KOPT-K1 (cell line): ENCODE measurements around the gene KSR1.

Experiments
- H3K27ac ChIP-seq: fragments of 200-600 bp; sonication (generic); 2 replicates; pipeline ENCODE4 v1.5.1; 2016; ENCODE audit warnings: antibody characterized with exemption, mild to moderate bottlenecking, low read depth, low read length; ENCODE audit not compliant: poor library complexity, severe bottlenecking
- H3K36me3 ChIP-seq: fragments of 200-600 bp; sonication (generic); 2 replicates; pipeline ENCODE4 v1.5.1; 2017; ENCODE audit warnings: antibody characterized with exemption, mild to moderate bottlenecking, low read length, moderate library complexity; ENCODE audit not compliant: insufficient read depth
- H3K9me3 ChIP-seq: fragments of 200-600 bp; sonication (generic); 2 replicates; pipeline ENCODE4 v1.5.1; 2017; ENCODE audit warnings: antibody characterized with exemption, low read length, mild to moderate bottlenecking; ENCODE audit not compliant: insufficient read depth, poor library complexity, severe bottlenecking

The KSR1 gene

DNA sequence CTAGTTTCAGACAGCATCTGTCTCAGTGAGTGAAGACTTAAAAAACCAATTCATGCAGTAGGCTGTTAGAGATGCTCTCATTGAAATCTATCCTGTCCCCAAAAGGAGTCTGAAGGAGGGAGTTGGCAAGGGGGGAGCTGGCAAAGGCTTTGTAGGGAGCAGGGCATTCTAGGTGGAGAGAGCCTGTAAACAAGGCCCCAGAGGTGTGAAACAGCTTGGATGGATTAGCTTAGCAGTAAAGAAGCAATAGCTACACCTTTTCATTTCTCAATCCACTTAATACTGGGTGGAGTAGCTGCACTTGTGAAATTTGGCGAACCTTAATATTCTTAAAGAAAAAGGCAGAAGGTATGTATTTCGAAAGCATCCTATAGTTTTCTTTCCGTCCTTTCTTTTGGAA lies 61.8 kb downstream of the KSR1 start:
- Histone ChIP-seq H3K27ac (no peak overlapping the region), H3K36me3 (no peaks in the 10 kb centered on the region)

DNA sequence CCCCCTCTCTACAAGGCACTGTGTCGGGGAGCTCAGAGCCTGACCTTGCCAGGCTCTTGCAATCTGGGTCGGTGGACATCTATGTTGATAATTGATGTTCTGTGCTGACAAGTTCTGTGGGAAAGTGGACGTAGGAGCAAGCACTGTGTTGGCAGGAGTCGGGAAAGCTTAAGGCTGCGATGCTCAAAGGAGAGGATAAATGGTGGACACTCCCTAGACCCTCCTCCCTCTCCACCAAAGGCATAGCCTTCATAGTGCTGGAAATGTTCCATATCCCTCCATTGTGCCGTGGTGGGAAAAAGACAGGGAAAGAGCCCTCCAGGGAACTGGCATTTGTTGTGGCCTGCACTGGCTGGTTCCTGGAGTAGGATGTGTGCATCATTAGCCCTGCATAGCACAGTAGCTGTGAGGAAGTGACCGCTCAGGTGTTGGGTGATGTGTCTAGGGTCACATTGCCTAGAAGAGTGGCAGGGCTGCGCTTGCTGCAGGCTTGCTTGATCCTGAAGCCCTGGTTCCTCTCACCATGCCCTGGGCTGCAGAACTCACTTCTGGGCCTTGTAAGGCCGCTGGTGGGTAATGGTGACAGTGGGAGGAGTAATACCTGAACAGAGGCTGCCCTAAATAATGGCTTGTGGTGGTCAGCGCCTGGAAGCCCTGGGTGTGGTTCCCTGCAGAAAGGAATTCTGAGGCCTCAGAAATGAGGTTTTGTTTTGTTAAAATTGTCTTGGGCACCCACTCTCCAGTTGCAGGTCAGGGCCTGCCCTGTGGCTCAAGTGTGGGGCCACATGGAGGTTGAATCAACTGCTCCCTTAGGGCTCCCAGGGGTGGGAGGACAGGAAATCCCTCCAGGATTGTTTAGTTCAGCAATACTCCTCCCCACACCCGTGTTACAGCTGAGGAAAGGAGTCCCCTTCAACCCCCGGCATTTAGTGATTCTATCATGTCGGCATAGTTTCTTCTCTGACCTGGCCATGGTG lies 62.6 kb downstream of the KSR1 start:
- no peaks in the 10 kb centered on the region for H3K9me3 ChIP-seq
- no peak overlapping the region for H3K27ac ChIP-seq
- H3K36me3 ChIP-seq = no peaks in the 10 kb centered on the region

More for the DNA sequence above, 61.8 kb downstream of the KSR1 start:
- no peaks in the 10 kb centered on the region for H3K9me3 ChIP-seq

DNA sequence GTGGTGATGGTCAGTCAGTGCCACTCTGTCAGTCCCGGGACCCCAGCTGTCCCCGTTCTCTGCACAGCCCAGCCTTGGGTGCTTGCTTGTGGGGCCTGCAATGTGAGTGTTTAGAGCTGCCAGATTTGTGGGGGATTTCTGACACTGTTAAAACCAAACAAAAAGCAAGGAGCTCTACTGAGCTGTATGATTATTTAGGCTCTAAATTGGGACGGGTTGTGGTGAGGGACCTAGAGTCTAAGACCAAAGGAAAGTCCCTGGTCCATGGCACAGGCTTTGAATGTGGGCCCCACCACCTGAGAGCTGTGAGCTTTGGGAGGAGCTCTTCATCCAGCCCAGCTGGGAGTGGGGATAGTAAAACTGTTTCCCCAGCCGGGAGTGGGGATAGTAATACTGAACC lies 63.3 kb downstream of the KSR1 start:
- Histone ChIP-seq H3K9me3 (no peaks in the 10 kb centered on the region), H3K27ac (no peak overlapping the region)

DNA sequence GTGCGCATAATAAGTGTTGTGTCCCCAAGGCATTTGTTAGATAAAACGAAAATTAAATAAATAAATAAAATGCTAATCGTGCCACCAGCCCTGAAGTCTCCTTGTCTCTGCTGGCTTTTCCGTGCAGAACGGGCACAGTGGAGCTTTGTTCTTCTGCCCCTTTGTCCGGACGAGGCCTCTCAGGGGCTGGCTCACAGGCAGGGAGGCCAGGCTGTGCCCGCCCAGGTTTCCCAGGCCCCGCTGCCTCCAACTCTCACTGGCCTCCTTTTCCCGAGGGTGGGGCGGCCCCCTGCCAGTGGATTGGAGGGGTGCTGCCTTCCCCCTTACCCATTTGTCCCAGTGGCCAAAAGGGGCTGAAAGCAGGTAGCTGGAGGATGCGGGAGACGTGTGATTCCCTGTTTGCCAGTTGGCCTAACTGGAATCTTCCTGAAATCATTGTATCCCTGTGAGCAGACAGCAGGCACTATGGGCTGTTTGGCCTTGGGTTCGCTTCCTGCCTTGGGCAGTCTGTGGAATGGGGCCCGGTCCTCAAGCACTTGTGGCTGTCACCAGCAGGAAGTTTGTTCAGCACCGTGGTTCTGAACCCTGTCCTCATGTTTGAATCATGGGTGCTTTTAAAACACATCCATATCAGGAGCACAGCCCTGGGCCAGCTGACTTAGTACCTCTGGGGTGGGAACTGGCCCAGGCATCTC lies 64.4 kb downstream of the KSR1 start:
- H3K27ac ChIP-seq = no peak overlapping the region
- no peaks in the 10 kb centered on the region for H3K9me3 ChIP-seq

More for the DNA sequence above, 63.3 kb downstream of the KSR1 start:
- H3K36me3 ChIP-seq = no peaks in the 10 kb centered on the region

DNA sequence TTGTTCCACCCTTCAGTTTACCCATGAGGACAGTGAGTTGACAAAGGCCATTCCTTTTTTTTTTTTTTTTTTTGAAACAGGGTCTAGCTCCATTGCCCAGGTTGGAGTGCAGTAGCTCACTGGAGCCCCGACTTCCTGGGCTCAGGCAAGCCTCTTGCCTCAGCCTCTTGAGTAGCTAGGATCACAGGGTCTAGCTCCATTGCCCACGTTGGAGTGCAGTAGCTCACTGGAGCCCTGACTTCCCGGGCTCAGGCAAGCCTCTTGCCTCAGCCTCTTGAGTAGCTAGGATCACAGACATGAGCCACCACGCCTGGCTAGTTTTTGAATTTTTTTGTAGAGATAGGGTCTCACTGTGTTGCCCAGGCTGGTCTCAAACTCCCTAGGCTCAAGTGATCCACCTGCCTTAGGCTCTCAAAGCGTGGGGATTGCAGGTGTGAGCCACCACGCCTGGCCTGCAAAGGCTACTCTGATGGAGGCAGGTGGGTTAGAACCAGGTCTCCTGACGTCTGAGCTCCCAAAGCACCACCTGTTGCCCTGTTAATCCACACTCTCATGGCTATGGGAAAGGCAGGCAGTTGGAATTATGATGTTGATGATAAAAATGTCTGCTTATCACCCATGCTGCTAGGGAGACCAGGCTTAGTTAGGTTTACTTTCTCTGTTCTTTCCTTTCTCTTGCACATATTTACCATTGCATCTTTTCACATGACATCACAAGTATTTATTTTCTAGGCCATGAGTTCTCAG lies 65.2 kb downstream of the KSR1 start:
- no peaks in the 10 kb centered on the region for H3K36me3 ChIP-seq
- no peak overlapping the region for H3K27ac ChIP-seq
- H3K9me3 ChIP-seq = no peaks in the 10 kb centered on the region

More for the DNA sequence above, 64.4 kb downstream of the KSR1 start:
- H3K36me3 ChIP-seq = no peaks in the 10 kb centered on the region

DNA sequence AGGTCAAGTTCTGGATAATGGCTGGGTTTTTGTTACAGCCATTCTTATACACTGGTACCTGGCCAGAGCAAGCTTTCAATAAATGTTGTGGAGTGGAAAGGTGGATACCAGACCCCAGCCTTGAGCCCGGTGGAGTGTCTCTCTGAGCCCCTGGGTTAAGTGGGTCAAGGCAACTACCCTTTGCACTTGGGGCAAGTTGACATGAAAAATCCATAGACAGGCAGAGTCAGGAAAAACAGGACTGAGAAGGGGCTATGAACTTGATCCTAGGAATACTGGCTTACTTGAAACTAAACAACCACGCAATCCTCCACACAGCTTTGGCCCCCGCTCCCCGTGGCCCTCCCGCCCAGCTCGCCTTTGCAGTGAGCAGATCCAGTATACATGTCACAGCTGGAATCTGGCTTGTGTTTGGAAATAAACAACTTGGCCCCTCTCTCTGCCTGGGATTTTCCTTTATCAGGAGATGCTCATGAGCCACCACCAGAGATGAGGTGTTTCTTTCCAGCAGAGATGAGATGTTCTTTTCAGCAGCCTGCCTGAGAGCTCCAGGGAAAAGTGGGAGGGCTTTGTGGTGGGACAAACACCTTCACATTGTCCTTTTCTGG lies 65.9 kb downstream of the KSR1 start:
- Histone ChIP-seq H3K36me3 (no peaks in the 10 kb centered on the region), H3K27ac (no peak overlapping the region)

DNA sequence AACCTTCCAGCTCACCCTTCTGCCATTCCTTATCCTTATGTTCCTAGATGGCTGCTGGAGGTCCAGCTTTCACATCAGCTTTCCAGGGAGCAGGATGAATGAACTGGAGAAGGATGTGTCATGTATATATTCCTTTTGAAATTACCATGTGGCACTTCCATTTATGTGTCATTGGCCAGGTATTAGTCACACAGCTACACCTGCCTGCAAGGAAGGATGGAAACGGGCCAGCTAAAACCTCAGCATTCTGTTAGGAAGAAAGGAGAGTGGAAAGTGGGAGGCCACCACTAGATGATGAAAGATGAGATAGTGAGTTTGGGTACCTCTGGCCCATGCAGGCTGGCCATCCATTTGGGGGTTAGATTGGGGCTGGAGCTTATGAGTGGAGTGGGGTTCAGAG lies 67.5 kb downstream of the KSR1 start:
- no peaks in the 10 kb centered on the region for H3K9me3 ChIP-seq
- no peaks in the 10 kb centered on the region for H3K36me3 ChIP-seq
- no peak overlapping the region for H3K27ac ChIP-seq

More for the DNA sequence above, 65.9 kb downstream of the KSR1 start:
- H3K9me3 ChIP-seq = no peaks in the 10 kb centered on the region

DNA sequence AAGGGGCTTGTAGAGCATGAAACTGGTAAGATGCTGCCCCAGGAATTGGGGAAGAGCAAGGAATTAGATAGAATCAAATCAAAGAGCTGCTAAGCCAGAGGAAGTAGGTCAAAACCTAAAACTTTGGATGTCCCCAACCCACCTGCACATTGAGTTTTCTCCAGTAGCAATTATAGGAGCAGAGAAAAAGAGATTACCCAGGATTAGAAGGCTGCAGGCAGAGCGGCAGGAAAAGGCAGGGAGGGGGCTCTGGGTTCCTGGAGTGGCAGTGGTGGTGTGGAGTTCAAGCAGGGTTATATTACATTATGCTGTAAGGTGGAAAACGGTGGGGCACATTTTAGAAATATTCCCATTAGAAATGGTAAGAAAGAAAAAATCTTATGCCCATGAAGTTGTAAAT lies 68.3 kb downstream of the KSR1 start:
- Histone ChIP-seq H3K36me3 (no peaks in the 10 kb centered on the region), H3K27ac (no peak overlapping the region), H3K9me3 (no peaks in the 10 kb centered on the region)

DNA sequence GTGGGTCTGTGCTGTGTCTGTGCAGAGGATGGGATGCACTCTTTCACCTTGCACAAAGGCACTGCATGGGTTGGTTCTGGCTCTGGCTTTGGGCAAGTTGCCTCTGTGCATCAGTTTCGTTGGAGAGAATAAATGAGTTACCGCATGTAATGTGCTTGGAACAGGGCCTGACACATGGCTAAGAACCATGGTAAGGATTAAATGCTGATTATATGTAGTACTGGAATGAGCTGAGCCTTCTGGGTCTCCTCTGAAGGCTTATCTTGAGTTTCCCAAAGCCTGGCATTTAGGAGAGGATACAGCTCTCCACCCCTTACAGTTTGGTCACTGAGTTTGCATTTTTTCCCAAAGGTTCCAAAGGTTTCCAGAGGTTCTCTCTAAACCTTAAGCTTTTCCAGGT lies 69.1 kb downstream of the KSR1 start:
- H3K36me3 ChIP-seq = no peaks in the 10 kb centered on the region
- H3K27ac ChIP-seq = no peak overlapping the region
- H3K9me3 ChIP-seq = no peaks in the 10 kb centered on the region

DNA sequence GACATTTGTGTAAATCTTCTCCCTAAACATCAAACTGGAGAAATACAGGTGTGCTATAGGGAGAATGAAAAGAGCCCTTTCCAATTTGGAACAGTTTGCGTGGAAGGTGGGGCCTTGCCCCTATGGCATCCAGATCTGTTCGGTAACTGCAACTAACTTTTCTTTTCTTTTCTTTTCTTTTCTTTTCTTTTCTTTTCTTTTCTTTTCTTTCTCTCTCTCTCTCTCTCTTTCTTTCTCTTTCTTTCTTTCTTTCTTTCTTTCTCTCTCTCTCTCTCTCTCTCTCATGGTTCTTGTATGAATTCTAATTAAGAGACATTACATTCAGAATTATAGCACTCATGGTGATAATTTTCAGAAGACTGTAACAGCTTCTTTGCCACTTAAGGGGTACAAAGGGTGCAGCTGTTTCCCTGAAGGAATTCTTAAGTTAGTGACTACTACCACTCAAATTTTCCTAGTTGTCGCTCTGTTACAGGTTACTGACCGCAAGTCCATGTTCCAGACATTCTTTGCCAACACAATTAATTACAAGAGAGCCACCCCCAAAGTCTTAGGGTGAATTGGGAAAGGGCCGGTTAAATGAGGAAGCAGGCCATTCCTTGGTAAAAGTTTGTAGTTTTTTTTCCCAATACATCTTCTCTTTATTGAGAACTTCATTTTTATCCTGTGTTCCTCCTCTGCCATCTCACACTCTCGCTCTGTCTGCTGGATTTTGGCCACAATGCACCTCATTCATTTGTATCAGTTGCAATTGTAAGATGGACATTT lies 69.8 kb downstream of the KSR1 start:
- no peaks in the 10 kb centered on the region for H3K9me3 ChIP-seq
- H3K36me3 ChIP-seq = no peaks in the 10 kb centered on the region
- no peak overlapping the region for H3K27ac ChIP-seq

DNA sequence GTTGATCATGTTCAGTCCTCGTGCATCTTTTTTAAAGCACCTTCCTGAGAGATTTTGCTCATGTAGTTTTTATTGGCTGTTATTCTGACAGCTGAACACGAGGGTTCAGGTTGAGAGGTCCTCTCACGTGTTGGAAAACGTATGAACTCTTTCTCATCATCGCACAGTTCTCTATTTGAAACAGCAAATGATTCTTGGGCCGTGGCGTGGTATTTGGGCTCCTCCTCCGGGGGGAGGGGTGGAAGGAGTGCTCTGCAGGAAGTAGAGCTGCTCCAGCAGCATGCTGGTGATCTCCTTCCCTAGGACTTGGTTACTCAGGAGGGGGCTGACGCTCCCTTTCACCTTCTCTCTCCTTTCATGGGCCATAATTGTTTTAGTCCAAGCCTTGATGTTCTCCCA lies 70.4 kb downstream of the KSR1 start:
- no peaks in the 10 kb centered on the region for H3K9me3 ChIP-seq
- H3K36me3 ChIP-seq = no peaks in the 10 kb centered on the region
- H3K27ac ChIP-seq = no peak overlapping the region

DNA sequence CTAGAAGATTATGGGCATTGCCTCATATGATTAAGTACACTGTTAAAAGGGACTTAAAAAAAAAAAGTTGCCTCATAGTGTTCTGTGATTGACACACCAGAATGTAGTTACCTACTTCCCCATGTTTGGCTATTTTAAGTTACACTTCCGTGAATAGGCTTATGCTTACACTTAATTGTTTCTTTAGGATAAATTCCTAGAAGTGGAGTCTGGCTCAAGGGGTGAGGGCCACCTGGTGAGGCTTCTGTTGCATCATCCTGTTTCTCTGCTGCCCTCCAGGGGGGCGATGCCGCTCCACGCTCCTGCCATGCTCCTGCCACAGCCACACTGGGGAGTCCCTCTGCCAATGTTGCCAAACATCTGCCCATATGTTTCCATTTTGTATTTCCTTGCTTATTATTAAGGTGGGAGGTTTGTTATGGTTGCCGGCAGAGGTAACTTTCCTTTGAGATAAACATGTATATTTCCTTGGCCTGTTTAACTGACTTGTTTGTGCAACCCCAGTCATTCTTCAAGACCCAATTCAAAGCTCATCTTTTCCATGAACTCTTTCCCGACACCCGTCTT lies 73.1 kb downstream of the KSR1 start:
- no peaks in the 10 kb centered on the region for H3K36me3 ChIP-seq
- no peak overlapping the region for H3K27ac ChIP-seq
- no peaks in the 10 kb centered on the region for H3K9me3 ChIP-seq

DNA sequence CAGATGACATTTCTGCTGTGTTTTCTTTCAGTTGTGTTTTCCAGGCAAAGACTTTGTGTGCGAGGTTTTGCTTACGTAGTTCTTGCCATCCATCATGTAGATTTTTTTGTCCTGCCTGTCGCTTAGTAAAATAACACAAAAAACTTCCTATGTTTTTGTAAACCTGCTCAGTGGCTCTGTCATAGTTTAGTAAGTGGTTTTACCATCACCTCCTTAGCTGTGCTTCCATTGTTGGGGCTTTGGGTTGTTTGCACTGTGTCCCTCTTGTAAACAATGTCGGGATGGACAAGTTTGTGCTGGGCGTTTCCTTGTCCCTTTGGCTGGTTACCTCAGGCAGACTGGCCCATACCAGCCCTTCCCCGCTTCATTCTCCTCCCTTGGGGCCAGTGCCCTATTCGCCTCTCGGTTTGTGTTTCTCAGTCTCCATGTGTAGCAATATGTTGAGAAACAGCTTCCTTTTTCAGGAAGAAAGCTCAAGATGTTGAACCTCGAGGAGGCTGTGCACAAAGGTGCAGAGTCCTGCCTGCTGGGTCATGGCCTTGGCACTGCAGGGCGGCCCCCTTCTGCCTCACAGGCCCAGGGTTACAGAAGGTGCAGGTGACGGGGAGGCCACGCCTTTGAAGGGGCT lies 74.6 kb downstream of the KSR1 start:
- Histone ChIP-seq H3K9me3 (no peaks in the 10 kb centered on the region), H3K27ac (no peak overlapping the region), H3K36me3 (no peaks in the 10 kb centered on the region)
